Omental fat pad (tissue), 4 donors: ENCODE results near the gene DFFB. TPM values are rescaled to one million over a fixed set of nuclear protein-coding genes. Genes with fewer than 3 reads are reported as not detected.
A peak's percentile ranks its signal among the peaks of the same experiment; 100 is the strongest.

Source experiments
- ATAC-seq: fragments of 150-250 bp; one replicate; pipeline ENCODE4 v1.9.1; 2016; ENCODE audit warnings: mild to moderate bottlenecking, moderate library complexity; ENCODE audit not compliant: low FRiP score
- DNase-seq: peaks from one replicate; pipeline ENCODE4 v3.0.0-alpha.2; 2019; ENCODE audit warnings: low spot score
- total RNA-seq, 4 donors: library from RNA; depleted of rRNA; stranded (reverse); fragments of >200 nt; gene quantifications; one replicate each; pipeline ENCODE4 v1.1.0, GENCODE V29; 2016
- TF ChIP-seq, protein P1 (sequence below), 3 donors: fragments of 450-650 bp; IDR thresholded peaks; one replicate each; pipeline ENCODE4 v1.5.1; 2016 to 2017; ENCODE audit warnings: antibody characterized with exemption in 3 of 3, mild to moderate bottlenecking in 3 of 3, moderate library complexity in 2 of 3

DFFB gene
- total RNA-seq, 4 donors from 2014 or later: 4.6 to 16.2 (median 6.9) TPM

DNA sequence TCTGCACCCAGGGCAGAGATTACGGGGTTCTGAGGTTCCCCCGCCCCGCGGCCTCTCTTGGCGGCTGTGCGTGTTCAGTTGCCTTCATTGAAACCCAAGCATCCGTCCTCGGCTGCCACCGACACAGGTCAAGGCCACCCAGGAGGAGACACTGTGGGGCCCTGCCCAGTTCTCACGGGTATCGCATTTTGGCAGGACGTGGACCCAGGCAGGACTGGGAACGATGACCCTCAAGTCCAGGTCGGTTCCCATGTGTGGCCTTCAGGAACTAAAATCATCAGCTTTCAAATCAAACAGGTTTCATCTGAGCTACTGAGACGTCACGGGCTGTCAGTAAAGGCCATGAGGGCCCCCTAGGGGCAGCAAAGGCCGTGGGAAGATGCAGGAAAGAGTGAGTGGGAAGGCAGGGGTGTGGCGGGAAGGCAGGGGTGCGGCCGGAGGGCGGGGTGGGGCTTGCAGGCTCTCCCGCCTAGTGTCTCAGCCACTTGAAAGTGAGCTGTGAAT is 49.8 kb downstream of the DFFB start:
- TF ChIP-seq, protein P1, sequence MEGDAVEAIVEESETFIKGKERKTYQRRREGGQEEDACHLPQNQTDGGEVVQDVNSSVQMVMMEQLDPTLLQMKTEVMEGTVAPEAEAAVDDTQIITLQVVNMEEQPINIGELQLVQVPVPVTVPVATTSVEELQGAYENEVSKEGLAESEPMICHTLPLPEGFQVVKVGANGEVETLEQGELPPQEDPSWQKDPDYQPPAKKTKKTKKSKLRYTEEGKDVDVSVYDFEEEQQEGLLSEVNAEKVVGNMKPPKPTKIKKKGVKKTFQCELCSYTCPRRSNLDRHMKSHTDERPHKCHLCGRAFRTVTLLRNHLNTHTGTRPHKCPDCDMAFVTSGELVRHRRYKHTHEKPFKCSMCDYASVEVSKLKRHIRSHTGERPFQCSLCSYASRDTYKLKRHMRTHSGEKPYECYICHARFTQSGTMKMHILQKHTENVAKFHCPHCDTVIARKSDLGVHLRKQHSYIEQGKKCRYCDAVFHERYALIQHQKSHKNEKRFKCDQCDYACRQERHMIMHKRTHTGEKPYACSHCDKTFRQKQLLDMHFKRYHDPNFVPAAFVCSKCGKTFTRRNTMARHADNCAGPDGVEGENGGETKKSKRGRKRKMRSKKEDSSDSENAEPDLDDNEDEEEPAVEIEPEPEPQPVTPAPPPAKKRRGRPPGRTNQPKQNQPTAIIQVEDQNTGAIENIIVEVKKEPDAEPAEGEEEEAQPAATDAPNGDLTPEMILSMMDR (IDR thresholded peaks at IDR 0.05): no peak
- DNase-seq (no peak), ATAC-seq (no peak)

DNA sequence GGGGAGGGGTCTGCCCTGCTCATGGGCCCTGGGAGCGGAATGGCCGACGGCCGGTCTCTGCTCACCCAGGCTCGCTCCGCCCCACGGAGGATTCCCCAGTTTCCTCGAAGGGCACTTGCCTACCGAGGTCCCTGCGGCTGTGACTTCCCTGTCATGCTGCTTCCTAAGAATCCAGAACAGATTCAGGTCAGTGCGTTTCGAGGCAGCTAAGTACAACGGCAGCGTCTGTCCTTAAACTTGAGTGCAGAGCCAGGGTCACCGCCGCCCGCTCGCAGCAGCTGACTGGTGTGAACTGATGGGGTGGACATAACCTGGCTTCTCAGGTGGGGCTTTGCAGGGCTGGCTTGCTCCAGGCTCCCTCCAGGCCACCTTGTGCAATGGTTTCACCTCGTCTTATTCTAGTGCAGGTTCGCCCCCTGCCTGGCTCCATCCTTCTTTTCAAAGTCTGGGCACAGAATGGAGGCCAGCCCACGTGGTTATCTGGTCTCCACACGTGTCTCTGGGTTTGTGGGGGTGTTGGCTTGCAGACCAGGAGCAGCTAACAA is 50.4 kb downstream of the DFFB start:
- DNase-seq (no peak), ATAC-seq (no peak)
- TF ChIP-seq, protein P1 (IDR thresholded peaks at IDR 0.05): no peak

DNA sequence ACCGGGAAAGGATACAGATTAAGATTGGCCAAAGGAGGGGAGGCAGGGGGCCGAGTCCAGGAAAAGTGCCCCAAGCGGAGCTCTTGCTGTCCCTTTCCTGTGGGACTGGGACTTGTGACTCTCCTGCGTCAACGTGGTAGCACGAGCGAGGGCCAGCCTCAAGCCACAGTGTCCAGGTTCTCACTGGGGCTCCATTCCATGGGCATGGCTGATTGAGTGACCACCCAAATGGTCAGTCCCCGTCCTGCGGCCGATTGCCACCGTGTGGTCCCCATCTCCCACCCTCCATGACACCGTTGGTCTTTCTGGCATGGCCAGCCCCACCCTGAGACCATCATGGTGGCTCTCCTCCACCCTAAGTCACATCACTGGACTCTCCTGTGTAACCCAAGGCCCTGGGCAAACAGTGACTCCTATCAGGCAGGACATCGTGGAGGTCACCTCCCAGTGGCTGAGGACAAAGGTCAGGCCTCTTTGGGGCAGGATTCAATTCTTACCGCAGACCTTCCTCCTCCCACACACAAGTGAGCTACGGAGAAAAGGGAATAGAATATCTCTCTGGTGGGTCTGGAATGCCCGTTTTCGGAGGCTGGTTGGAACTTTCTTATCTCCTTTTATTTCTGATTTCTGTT is 51.7 kb downstream of the DFFB start:
- TF ChIP-seq, protein P1 (IDR thresholded peaks at IDR 0.05): no peak
- DNase-seq (no peak), ATAC-seq (no peak)

- DNase-seq (peak; percentile 3), ATAC-seq (no peak)
- TF ChIP-seq, protein P1 (IDR thresholded peaks at IDR 0.05): no peak
Observed at GRCh38 chr1:3909615-3910014, 52.3 kb downstream of the DFFB start.

DNA sequence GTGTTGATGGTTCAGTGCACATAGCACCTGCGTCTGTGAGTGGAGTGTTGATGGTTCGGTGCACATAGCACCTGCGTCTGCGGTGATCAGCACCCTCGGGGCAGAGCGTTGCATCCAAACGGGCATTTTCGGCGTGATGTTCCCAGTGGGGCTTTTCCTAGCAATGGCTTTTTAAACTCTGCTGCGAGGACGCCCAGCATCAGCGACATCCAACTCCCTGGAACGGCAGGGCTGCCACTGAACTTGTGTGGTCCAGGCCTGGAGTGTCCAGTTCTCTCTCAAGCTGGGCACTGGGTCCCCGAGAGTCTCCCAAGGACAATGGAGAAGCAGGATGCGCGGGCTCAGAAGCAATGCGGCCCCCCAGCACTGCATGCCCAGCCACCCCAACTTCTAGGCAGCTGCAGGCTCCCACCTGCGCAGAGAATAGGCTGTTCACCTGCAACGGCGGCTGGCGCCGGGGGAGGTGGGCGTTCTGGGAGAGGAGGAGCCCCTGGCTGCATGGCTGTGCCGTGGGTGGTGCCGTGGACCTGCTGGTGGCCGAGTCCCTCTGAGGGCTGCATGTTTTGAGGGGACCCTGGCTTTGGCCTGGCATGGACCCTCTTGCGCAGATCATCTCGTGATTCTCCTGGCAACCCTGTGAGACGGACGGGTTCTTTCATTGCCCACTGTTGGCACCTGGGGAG is 52.9 kb downstream of the DFFB start:
- TF ChIP-seq, protein P1 (IDR thresholded peaks at IDR 0.05): no peak
- DNase-seq: no peak
- ATAC-seq: no peak

DNA sequence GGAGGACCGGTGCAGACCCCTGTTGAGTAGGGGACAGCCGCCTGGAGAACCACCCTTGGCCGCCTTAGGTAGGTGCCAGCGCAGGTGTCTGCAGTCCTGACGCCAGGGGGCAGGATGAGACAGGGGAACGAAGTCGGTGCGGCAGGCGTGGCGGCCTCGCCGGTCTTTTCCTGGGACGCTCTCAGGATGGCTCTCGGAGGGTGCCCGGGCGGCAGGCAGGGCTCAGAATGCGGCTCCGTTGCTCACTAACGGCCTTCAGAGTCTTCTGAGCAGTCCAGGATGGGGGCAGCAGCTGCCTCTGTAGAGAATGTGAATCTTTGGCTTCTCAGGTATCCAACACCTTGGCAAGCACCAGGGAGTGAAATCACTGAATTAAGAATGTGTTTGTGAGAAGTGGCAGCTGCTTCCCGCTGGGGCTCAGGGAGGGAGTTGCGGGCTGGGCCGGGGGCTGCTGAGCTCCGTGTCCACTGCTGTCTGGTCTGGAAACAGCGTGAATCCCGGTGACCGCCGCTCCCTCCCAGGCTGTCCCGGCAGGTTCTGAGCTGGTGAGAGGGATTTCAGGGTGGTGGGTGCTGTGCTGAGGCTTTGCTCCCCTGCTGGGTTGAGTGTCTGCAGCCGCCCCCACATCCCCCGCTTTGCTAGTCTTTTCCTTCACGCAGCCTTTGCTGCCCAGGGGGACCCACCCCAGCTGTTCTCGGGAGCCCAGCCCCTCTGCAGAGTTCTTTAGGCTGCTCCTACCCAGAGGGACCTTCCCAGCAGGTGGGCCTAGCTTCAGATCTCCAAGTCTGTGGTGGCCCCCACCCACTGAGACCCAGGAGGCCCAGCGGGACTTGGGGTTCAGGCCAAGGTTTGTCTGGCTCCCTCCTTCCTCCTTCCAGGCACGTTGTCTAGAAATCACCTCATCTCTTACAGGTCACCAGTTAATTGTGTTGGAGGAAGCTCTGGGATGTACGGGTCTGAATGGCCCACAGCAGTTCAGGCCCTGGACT is 53.9 kb downstream of the DFFB start:
- TF ChIP-seq, protein P1 (IDR thresholded peaks at IDR 0.05): no peak
- DNase-seq (no peak), ATAC-seq (peak; percentile 44)
